ENCODE measurements around the gene SP140. TPM values are rescaled to one million over a fixed set of nuclear protein-coding genes. Genes with fewer than 3 reads are reported as not detected.
"Not testable (repeated sequence)": the region's sequence is repeated elsewhere in the genome, so short reads cannot be mapped to it uniquely, and the experiment has no call there.

SP140 gene
- total RNA-seq, 1 donor from 2014 or later = 0.06 TPM

GRCh38 chr2:230219419-230220331 lies 5.9 kb upstream of the SP140 start, which contains the start of gene SP110:
SP110 (minus strand) TSS chr2:230219984; CDS start chr2:230216927, 3,057 bp downstream.
- no peak for TF ChIP-seq EZH2 (IDR thresholded peaks at IDR 0.05)
- no peak for TF ChIP-seq EZH2phosphoT487 (IDR thresholded peaks at IDR 0.05)
- TF ChIP-seq CTCF (IDR thresholded peaks at IDR 0.05) = no peak
- H4K20me1 ChIP-seq (ENCODE audit: low read depth) = no peaks in the 10 kb centered on the region
- Mint-ChIP-seq H3K36me3 (no peaks in the 10 kb centered on the region), H3K9me3 (no peaks in the 10 kb centered on the region), H3K27ac (peak within 1 kb of the TSS; percentile 90), H3K4me3 (peak within 1 kb of the TSS; percentile 85), H3K27me3 (ENCODE audit: insufficient read depth, low read depth) (peaks cover 2% of the 10 kb centered on the region), H3K4me1 (peaks cover 10% of the 10 kb centered on the region)
- H3K27me3 ChIP-seq = no peaks in the 10 kb centered on the region
- H3K4me1 ChIP-seq = peaks cover 9% of the 10 kb centered on the region
- no peaks in the 10 kb centered on the region for H3F3A ChIP-seq (ENCODE audit: low read depth)
- H3K79me2 ChIP-seq (ENCODE audit: low read depth) = no peaks in the 10 kb centered on the region
- H3K27ac ChIP-seq = no peak within 1 kb of the TSS
- no peak within 1 kb of the TSS for H3K9ac ChIP-seq
- H3K36me3 ChIP-seq = no peaks in the 10 kb centered on the region
- H3K4me2 ChIP-seq = peak within 1 kb of the TSS; percentile 73
- peak; percentile 16 for DNase-seq (ENCODE audit: low spot score)
- H2AFZ ChIP-seq (replicated peaks) = peak within 1 kb of the TSS; percentile 99
- no peaks in the 10 kb centered on the region for H3K9me3 ChIP-seq (ENCODE audit: low read depth)
- H3K4me3 ChIP-seq = peak within 1 kb of the TSS; percentile 40

- peaks cover 10% of the 10 kb centered on the region for H3K4me1 Mint-ChIP-seq
- TF ChIP-seq EZH2 (IDR thresholded peaks at IDR 0.05) (no peak), CTCF (IDR thresholded peaks at IDR 0.05) (no peak), EZH2phosphoT487 (IDR thresholded peaks at IDR 0.05) (no peak)
- H3K4me3 ChIP-seq = peak overlapping the region; percentile 40
- no peaks in the 10 kb centered on the region for H3K9me3 ChIP-seq (ENCODE audit: low read depth)
- H3K27me3 Mint-ChIP-seq (ENCODE audit: insufficient read depth, low read depth) = peaks cover 5% of the 10 kb centered on the region
- H3K9ac ChIP-seq = no peak overlapping the region
- no peaks in the 10 kb centered on the region for H3K36me3 Mint-ChIP-seq
- no peaks in the 10 kb centered on the region for H3K36me3 ChIP-seq
- no peaks in the 10 kb centered on the region for H3F3A ChIP-seq (ENCODE audit: low read depth)
- H3K27ac Mint-ChIP-seq = peak overlapping the region; percentile 68
- H3K4me3 Mint-ChIP-seq = peak overlapping the region; percentile 85
- no peaks in the 10 kb centered on the region for H3K79me2 ChIP-seq (ENCODE audit: low read depth)
- H3K27me3 ChIP-seq = no peaks in the 10 kb centered on the region
- H2AFZ ChIP-seq (replicated peaks) = peak overlapping the region; percentile 99
- peaks cover 9% of the 10 kb centered on the region for H3K4me1 ChIP-seq
- no peak for DNase-seq (ENCODE audit: low spot score)
- no peaks in the 10 kb centered on the region for H4K20me1 ChIP-seq (ENCODE audit: low read depth)
- no peaks in the 10 kb centered on the region for H3K9me3 Mint-ChIP-seq
- peak overlapping the region; percentile 73 for H3K4me2 ChIP-seq
- H3K27ac ChIP-seq = no peak overlapping the region
These were observed 5.1 kb upstream of the SP140 start for GRCh38 chr2:230220347-230220969.

GRCh38 chr2:230221493-230221892 lies 4.0 kb upstream of the SP140 start:
- H3K4me1 Mint-ChIP-seq = peaks cover 10% of the 10 kb centered on the region
- H3K4me2 ChIP-seq = no peak overlapping the region

GRCh38 chr2:230222829-230223228 lies 2.7 kb upstream of the SP140 start:
- H3K4me3 Mint-ChIP-seq; DNase-seq (ENCODE audit: low spot score); H3K27me3 ChIP-seq; H3K4me1 ChIP-seq; H3K4me2 ChIP-seq; H3K79me2 ChIP-seq (ENCODE audit: low read depth); H3K36me3 ChIP-seq; H3K9me3 Mint-ChIP-seq; H4K20me1 ChIP-seq (ENCODE audit: low read depth); H3F3A ChIP-seq (ENCODE audit: low read depth); H3K27me3 Mint-ChIP-seq (ENCODE audit: insufficient read depth, low read depth); H3K27ac ChIP-seq; H3K4me3 ChIP-seq; H3K9me3 ChIP-seq (ENCODE audit: low read depth); H3K9ac ChIP-seq; H3K36me3 Mint-ChIP-seq; H3K27ac Mint-ChIP-seq; H2AFZ ChIP-seq (replicated peaks): not testable (repeated sequence)
- H3K4me1 Mint-ChIP-seq = peaks cover 10% of the 10 kb centered on the region

More at GRCh38 chr2:230221493-230221892, 4.0 kb upstream of the SP140 start:
- Histone ChIP-seq H3K27me3 (no peaks in the 10 kb centered on the region), H2AFZ (replicated peaks) (no peak overlapping the region), H3F3A (ENCODE audit: low read depth) (no peaks in the 10 kb centered on the region), H3K27ac (no peak overlapping the region), H3K4me1 (peaks cover 9% of the 10 kb centered on the region), H4K20me1 (ENCODE audit: low read depth) (no peaks in the 10 kb centered on the region), H3K4me3 (no peak overlapping the region), H3K9ac (no peak overlapping the region), H3K9me3 (ENCODE audit: low read depth) (no peaks in the 10 kb centered on the region), H3K79me2 (ENCODE audit: low read depth) (no peaks in the 10 kb centered on the region), H3K36me3 (no peaks in the 10 kb centered on the region)
- Mint-ChIP-seq H3K4me3 (no peak overlapping the region), H3K27me3 (ENCODE audit: insufficient read depth, low read depth) (peaks cover 6% of the 10 kb centered on the region), H3K27ac (no peak overlapping the region), H3K36me3 (no peaks in the 10 kb centered on the region), H3K9me3 (no peaks in the 10 kb centered on the region)
- no peak for DNase-seq (ENCODE audit: low spot score)
- TF ChIP-seq EZH2 (IDR thresholded peaks at IDR 0.05) = no peak
- no peak for TF ChIP-seq CTCF (IDR thresholded peaks at IDR 0.05)
- TF ChIP-seq EZH2phosphoT487 (IDR thresholded peaks at IDR 0.05) = no peak

All from neural progenitor cell (in vitro differentiated cells).